ENCODE measurements around the gene FSTL5. TPM values are rescaled to one million over a fixed set of nuclear protein-coding genes. Genes with fewer than 3 reads are reported as not detected.

FSTL5 gene
- total RNA-seq, 1 donor from 2014 or later = 0.18 TPM

GRCh38 chr4:161505141-161505540 lies 658.7 kb downstream of the FSTL5 start:
- DNase-seq (ENCODE audit: extremely low read depth, low read depth, low spot score) = no peak

- DNase-seq (ENCODE audit: extremely low read depth, low read depth, low spot score) = no peak
These were observed 665.6 kb downstream of the FSTL5 start for GRCh38 chr4:161498155-161498554.

- no peak for DNase-seq (ENCODE audit: extremely low read depth, low read depth, low spot score)
These were observed 677.3 kb downstream of the FSTL5 start for GRCh38 chr4:161486461-161486860.

- no peak for DNase-seq (ENCODE audit: extremely low read depth, low read depth, low spot score)
These were observed 697.5 kb downstream of the FSTL5 start for GRCh38 chr4:161466316-161466715.

- no peak for DNase-seq (ENCODE audit: extremely low read depth, low read depth, low spot score)
These were observed 700.4 kb downstream of the FSTL5 start for GRCh38 chr4:161463436-161463835.

GRCh38 chr4:161457906-161458305 lies 705.9 kb downstream of the FSTL5 start:
- no peak for DNase-seq (ENCODE audit: extremely low read depth, low read depth, low spot score)

GRCh38 chr4:161457311-161457710 lies 706.5 kb downstream of the FSTL5 start:
- no peak for DNase-seq (ENCODE audit: extremely low read depth, low read depth, low spot score)

- no peak for DNase-seq (ENCODE audit: extremely low read depth, low read depth, low spot score)
These were observed 708.9 kb downstream of the FSTL5 start for GRCh38 chr4:161454860-161455259.

GRCh38 chr4:161448550-161449180 lies 715.1 kb downstream of the FSTL5 start:
- no peak for DNase-seq (ENCODE audit: extremely low read depth, low read depth, low spot score)

GRCh38 chr4:161444626-161445025 lies 719.2 kb downstream of the FSTL5 start:
- DNase-seq (ENCODE audit: extremely low read depth, low read depth, low spot score) = no peak

- DNase-seq (ENCODE audit: extremely low read depth, low read depth, low spot score) = no peak
These were observed 720.9 kb downstream of the FSTL5 start for GRCh38 chr4:161442921-161443320.

- no peak for DNase-seq (ENCODE audit: extremely low read depth, low read depth, low spot score)
These were observed 725.7 kb downstream of the FSTL5 start for GRCh38 chr4:161438096-161438495.

- no peak for DNase-seq (ENCODE audit: extremely low read depth, low read depth, low spot score)
These were observed 735.4 kb downstream of the FSTL5 start for GRCh38 chr4:161428180-161428965.

GRCh38 chr4:161419822-161420221 lies 744.0 kb downstream of the FSTL5 start:
- no peak for DNase-seq (ENCODE audit: extremely low read depth, low read depth, low spot score)

- DNase-seq (ENCODE audit: extremely low read depth, low read depth, low spot score) = no peak
These were observed 751.9 kb downstream of the FSTL5 start for GRCh38 chr4:161411901-161412300.

GRCh38 chr4:161404346-161405110 lies 759.3 kb downstream of the FSTL5 start:
- DNase-seq (ENCODE audit: extremely low read depth, low read depth, low spot score) = no peak

GRCh38 chr4:161403781-161404180 lies 760.0 kb downstream of the FSTL5 start:
- no peak for DNase-seq (ENCODE audit: extremely low read depth, low read depth, low spot score)

- DNase-seq (ENCODE audit: extremely low read depth, low read depth, low spot score) = no peak
These were observed 770.2 kb downstream of the FSTL5 start for GRCh38 chr4:161393602-161394001.

GRCh38 chr4:161382655-161383054 lies 781.1 kb downstream of the FSTL5 start:
- no peak for DNase-seq (ENCODE audit: extremely low read depth, low read depth, low spot score)

GRCh38 chr4:161376275-161376674 lies 787.5 kb downstream of the FSTL5 start:
- no peak for DNase-seq (ENCODE audit: extremely low read depth, low read depth, low spot score)

- no peak for DNase-seq (ENCODE audit: extremely low read depth, low read depth, low spot score)
These were observed 799.1 kb downstream of the FSTL5 start for GRCh38 chr4:161364681-161365080.

- DNase-seq (ENCODE audit: extremely low read depth, low read depth, low spot score) = no peak
These were observed 802.8 kb downstream of the FSTL5 start for GRCh38 chr4:161360982-161361381.

All from glomerular endothelial cell (primary cell).